GM23248 (cell line): ENCODE measurements around the gene FKTN.

Experiments used
- EZH2 ChIP-seq: fragments of 200-600 bp; sonication (generic); IDR thresholded peaks from 2 replicates; pipeline ENCODE4 v1.6.1; 2018; ENCODE audit warnings: antibody characterized with exemption, mild to moderate bottlenecking; ENCODE audit not compliant: insufficient read depth, poor library complexity, severe bottlenecking
- EZH2phosphoT487 ChIP-seq: fragments of 200-600 bp; sonication (generic); IDR thresholded peaks from 2 replicates; pipeline ENCODE4 v1.6.1; 2018; ENCODE audit warnings: antibody characterized with exemption, moderate library complexity, mild to moderate bottlenecking, low read depth; ENCODE audit not compliant: insufficient read depth

DNA sequence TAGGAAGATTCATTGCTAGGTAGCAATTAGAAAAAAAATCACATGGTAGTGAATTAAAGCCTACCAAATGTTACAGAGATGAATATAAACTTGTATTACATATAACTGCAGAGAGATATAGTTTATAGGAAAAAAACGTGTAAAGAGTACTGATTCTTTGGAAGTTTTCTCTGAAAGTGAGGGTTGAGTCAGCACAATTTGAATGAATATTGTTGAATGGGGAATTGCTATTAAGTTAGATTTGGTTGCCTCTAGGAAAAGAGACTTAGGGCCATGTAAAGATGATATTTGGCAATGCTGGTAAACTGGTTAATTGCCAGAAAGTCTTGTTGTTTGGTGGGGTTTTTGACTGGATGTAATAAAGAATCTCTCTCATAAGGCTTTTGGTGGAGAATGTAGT is 67.2 kb downstream of the FKTN start:
- TF ChIP-seq EZH2: no peak
- TF ChIP-seq EZH2phosphoT487: no peak
